K562 (cell line): ENCODE measurements around the gene ZNF23. TPM values are rescaled to one million over a fixed set of nuclear protein-coding genes. Genes with fewer than 3 reads are reported as not detected.

ENCODE experiments used
- ATAC-seq: fragments of 200-7000 bp; cut with Tn5 transposase; 3 replicates; pipeline ENCODE4 v1.9.1; 2020; ENCODE audit warnings: moderate library complexity
- BruUV-seq: library from RNA; stranded (reverse); fragments of 400-500 nt; replicated peaks from 2 replicates; lab custom pipeline; 2021; lab: Mats Ljungman, UMichigan
- CTCF ChIA-PET: fragments of 300-600 bp; formaldehyde crosslinking; extraction: SDS; loops from one replicate; lab custom pipeline; 2021; ENCODE audit warnings: low intra/inter-chr PET ratio; lab: Yijun Ruan, JAX
- POLR2A ChIA-PET: fragments of 300-600, 350-650 bp; sonication (Branson Sonifier 250); formaldehyde crosslinking; extraction: SDS; loops from one replicate; lab custom pipeline; 2021; ENCODE audit warnings: antibody characterized with exemption, inconsistent platforms; lab: Yijun Ruan, JAX
- DNase-seq, 4 experiments: peaks; one replicate each; pipeline versions ENCODE4 v3.0.0 to v3.0.0-alpha.2; 2011 to 2018; ENCODE audit warnings: low spot score in 3 of 4, mixed read lengths in 3 of 4; ENCODE audit errors: extremely low read depth in 1 of 4
- FAIRE-seq: peaks from 2 replicates; lab custom pipeline; 2011; peaks lifted over from hg19 to GRCh38; lab: Jason Lieb, UNC
- H2AFZ ChIP-seq: 2 replicates; pipeline ENCODE4 v1.6.0; 2011; ENCODE audit warnings: low read depth, low read length, control low read depth, inconsistent platforms
- H3K27ac ChIP-seq: fragments of 200-600 bp; 3 replicates; pipeline ENCODE4 v1.8.0; 2011; ENCODE audit warnings: low read depth, mild to moderate bottlenecking, control low read depth, inconsistent platforms, low read length, moderate library complexity, mixed read lengths; ENCODE audit errors: extremely low read depth
- H3K27me3 ChIP-seq, 2 experiments: fragments of 300-600 bp in 1 of 2; 2 replicates in 1 of 2; 3 replicates in 1 of 2; pipeline versions ENCODE4 v1.6.0 to v1.8.0; 2011; ENCODE audit warnings: inconsistent platforms in 2 of 2, low read length in 2 of 2, mild to moderate bottlenecking in 1 of 2, mixed read lengths in 1 of 2, moderate library complexity in 1 of 2; ENCODE audit not compliant: control insufficient read depth in 2 of 2, insufficient read depth in 2 of 2
- H3K36me3 ChIP-seq: fragments of 300-600 bp; 3 replicates; pipeline ENCODE4 v1.8.0; 2011; ENCODE audit warnings: mild to moderate bottlenecking, low read length, inconsistent platforms; ENCODE audit not compliant: control insufficient read depth, insufficient read depth
- H3K4me1 ChIP-seq, 2 experiments: fragments of 200-600 bp in 1 of 2; replicated peaks in 1 of 2; 2 replicates in 1 of 2; 3 replicates in 1 of 2; pipeline versions ENCODE4 v1.5.1 to v1.8.0; 2011; ENCODE audit warnings: inconsistent platforms in 2 of 2, low read length in 2 of 2, mild to moderate bottlenecking in 1 of 2, mixed read lengths in 1 of 2, moderate library complexity in 1 of 2; ENCODE audit not compliant: control insufficient read depth in 2 of 2, insufficient read depth in 2 of 2
- H3K4me2 ChIP-seq: 2 replicates; pipeline ENCODE4 v1.6.1; 2011; ENCODE audit warnings: low read length, control low read depth, inconsistent platforms, mixed read lengths; ENCODE audit not compliant: insufficient read depth
- H3K4me3 ChIP-seq: fragments of 200-600 bp; sonication (generic), shearing (Covaris generic); 2 replicates; pipeline ENCODE4 v1.5.1; 2016; ENCODE audit warnings: control low read depth, inconsistent platforms
- H3K79me2 ChIP-seq: fragments of 200-600 bp; 3 replicates; pipeline ENCODE4 v1.8.0; 2011; ENCODE audit warnings: low read length, inconsistent platforms; ENCODE audit not compliant: control insufficient read depth, insufficient read depth
- H3K9ac ChIP-seq, 2 experiments: 2 replicates each; pipeline versions ENCODE4 v1.6.0 to v1.6.1; 2011; ENCODE audit warnings: low read depth in 2 of 2, low read length in 2 of 2, control low read depth in 1 of 2, inconsistent platforms in 1 of 2, mild to moderate bottlenecking in 1 of 2, mixed read lengths in 1 of 2; ENCODE audit not compliant: insufficient read depth in 1 of 2
- H3K9me1 ChIP-seq: one replicate; pipeline ENCODE4 v1.6.0; 2011; ENCODE audit warnings: inconsistent platforms, mild to moderate bottlenecking, low read length, moderate library complexity; ENCODE audit not compliant: control insufficient read depth, insufficient read depth
- H3K9me3 ChIP-seq: replicated peaks from 2 replicates; pipeline ENCODE4 v1.5.1; 2011; ENCODE audit warnings: low read depth, low read length, inconsistent platforms; ENCODE audit not compliant: control insufficient read depth, insufficient read depth
- H4K20me1 ChIP-seq: replicated peaks from 2 replicates; pipeline ENCODE4 v1.6.1; 2011; ENCODE audit warnings: low read length, inconsistent platforms, mixed read lengths; ENCODE audit not compliant: control insufficient read depth, insufficient read depth
- BACH1 ChIP-seq: fragments of 200-800 bp; sonication (Bioruptor generic); IDR thresholded peaks from 2 replicates; pipeline ENCODE4 v1.6.1; 2016; ENCODE audit warnings: missing genetic modification characterization, missing compliant biosample characterization
- CTBP1 ChIP-seq: fragments of 450-650 bp; IDR thresholded peaks from 2 replicates; pipeline ENCODE4 v1.6.1; 2016; ENCODE audit warnings: borderline replicate concordance
- GTF2F1 ChIP-seq: IDR thresholded peaks from 2 replicates; pipeline ENCODE4 v1.6.1; 2011; ENCODE audit warnings: low read depth, low read length, improper control_type of control experiment
- JUND ChIP-seq, 2 experiments: IDR thresholded peaks; 2 replicates in 1 of 2; 3 replicates in 1 of 2; pipeline ENCODE4 v1.6.1; 2011; ENCODE audit warnings: borderline replicate concordance in 2 of 2, low read depth in 2 of 2, low read length in 2 of 2, improper control_type of control experiment in 1 of 2, missing biosample characterization in 1 of 2, missing genetic modification characterization in 1 of 2, missing genetic modification reagents in 1 of 2
- MYBL2 ChIP-seq, 2 experiments: fragments of 450-650 bp in 1 of 2; sonication (generic) in 1 of 2; formaldehyde crosslinking in 1 of 2; IDR thresholded peaks; 2 replicates each; pipeline versions ENCODE4 v1.6.1 to v1.8.1; 2017 to 2022; ENCODE audit warnings: borderline replicate concordance in 1 of 2, inconsistent platforms in 1 of 2, low read depth in 1 of 2, mild to moderate bottlenecking in 1 of 2, missing genetic modification reagents in 1 of 2, moderate library complexity in 1 of 2
- NR0B1 ChIP-seq: fragments of 450-650 bp; IDR thresholded peaks from one replicate; pipeline ENCODE4 v1.6.1; 2018; ENCODE audit warnings: mild to moderate bottlenecking, moderate library complexity; ENCODE audit not compliant: partially characterized antibody
- PHF20 ChIP-seq: fragments of 450-650 bp; IDR thresholded peaks from 2 replicates; pipeline ENCODE4 v1.6.1; 2018; ENCODE audit not compliant: partially characterized antibody
- SRF ChIP-seq, 2 experiments: fragments of 250-450, 450-650 bp in 1 of 2; sonication (Bioruptor Pico) in 1 of 2; sonication (generic) in 1 of 2; formaldehyde crosslinking; IDR thresholded peaks; 2 replicates each; pipeline versions ENCODE4 v1.5.0 to v1.5.1; 2020 to 2022; ENCODE audit warnings: mild to moderate bottlenecking in 1 of 2, missing genetic modification reagents in 1 of 2
- TCFL5 ChIP-seq: fragments of 250-450 bp; sonication (Bioruptor Pico); conservative IDR thresholded peaks from 2 replicates; pipeline ENCODE4 v1.6.1; 2021; ENCODE audit warnings: mild to moderate bottlenecking, moderate library complexity, matching md5 sums
- TRIM24 ChIP-seq, 2 experiments: fragments of 450-650 bp; IDR thresholded peaks; 2 replicates each; pipeline ENCODE4 v1.6.1; 2016
- XRCC4 ChIP-seq: IDR thresholded peaks from one replicate; pipeline ENCODE4 v1.6.1; 2011; ENCODE audit not compliant: insufficient read depth, insufficient read length; ENCODE audit errors: extremely low read depth
- ZNF512 ChIP-seq: IDR thresholded peaks from 2 replicates; pipeline ENCODE4 v1.6.1; 2016; ENCODE audit warnings: missing genetic modification characterization, missing compliant biosample characterization
- ZNF583 ChIP-seq: fragments of 250-450 bp; sonication (Bioruptor Pico); IDR thresholded peaks from 2 replicates; pipeline ENCODE4 v1.4.0; 2020
- ZNF695 ChIP-seq: fragments of 450-650 bp; formaldehyde crosslinking; IDR thresholded peaks from 2 replicates; pipeline ENCODE4 v1.4.0; 2020; ENCODE audit warnings: mild to moderate bottlenecking, moderate library complexity
- WGBS: fragments of 100-300 bp; shearing (Covaris generic); methylation state at CpG from one replicate; pipeline ENCODE4 v1.1.6; 2016; ENCODE audit warnings: low coverage, mixed read lengths; ENCODE audit not compliant: insufficient coverage; ENCODE audit errors: missing lambda C conversion rate; 5-methylcytosine and 5-hydroxymethylcytosine counted together
- in situ Hi-C: fragments of 300-500 bp; cut with MboI; formaldehyde crosslinking; loops from 4 replicates; pipeline ENCODE4 v1.15.0; 2018; ENCODE audit warnings: inconsistent platforms, mixed read lengths
- intact Hi-C: fragments of 100-400 bp; cut with micrococcal nuclease; formaldehyde crosslinking; loops from 2 replicates; pipeline ENCODE4 v1.14.2; 2022
- polyA plus RNA-seq, 8 experiments: library from polyadenylated mRNA; depleted of rRNA in 4 of 8; stranded (reverse) in 5 of 8; unstranded in 3 of 8; fragments of >200 nt; fragmentation: Nextera tagmentation in 2 of 8; fragmentation: Illumina TruSeq in 1 of 8; extraction: Ambion mirVana in 2 of 8; extraction: Trizol in 1 of 8; gene quantifications; 2 replicates each; pipeline versions ENCODE4 v1.2.1 to v1.2.3, GENCODE V29; 2011 to 2014; ENCODE audit warnings: inconsistent platforms in 1 of 8, missing spikeins in 1 of 8
- total RNA-seq, 7 experiments: library from RNA; depleted of rRNA in 6 of 7; stranded (reverse); fragments of >200 nt in 6 of 7; fragmentation: Illumina TruSeq in 2 of 7; extraction: Trizol in 2 of 7; gene quantifications; 2 replicates each; pipeline versions ENCODE4 v1.2.1 to v1.2.3, GENCODE V29; 2011 to 2021; ENCODE audit warnings: low replicate concordance in 1 of 7
- TF ChIP-seq, protein P1 (sequence below): IDR thresholded peaks from 2 replicates; pipeline ENCODE4 v1.6.1; 2011; ENCODE audit not compliant: insufficient read length; ENCODE audit errors: extremely low read depth

The ZNF23 gene
- total and polyA plus RNA-seq, 9 of the 15 experiments (the other 6 are each of a cell fraction or from before 2014, with no cell fraction given) = 4.7 to 13.4 (median 11.2) TPM

DNA sequence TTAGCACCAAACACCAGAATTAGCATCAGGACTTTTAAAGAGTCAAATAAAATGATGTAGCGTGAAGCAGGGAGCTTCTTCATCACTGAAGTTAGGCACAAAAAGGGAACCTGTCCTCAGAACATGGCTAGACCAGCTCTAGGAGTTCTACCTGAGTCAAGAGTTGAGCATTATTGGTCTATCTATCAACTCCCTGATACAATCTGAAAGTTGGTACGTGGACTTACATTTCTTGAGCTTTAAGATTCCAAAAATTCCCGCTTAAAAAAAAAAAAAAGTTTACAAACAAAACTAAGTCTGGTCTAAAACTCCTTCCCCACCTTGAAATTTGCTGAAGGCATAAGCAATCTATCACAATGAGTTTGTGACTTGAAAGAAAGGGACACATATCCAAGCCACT, 32.5 kb downstream of the ZNF23 start (continued):
- TF ChIP-seq, protein P1, sequence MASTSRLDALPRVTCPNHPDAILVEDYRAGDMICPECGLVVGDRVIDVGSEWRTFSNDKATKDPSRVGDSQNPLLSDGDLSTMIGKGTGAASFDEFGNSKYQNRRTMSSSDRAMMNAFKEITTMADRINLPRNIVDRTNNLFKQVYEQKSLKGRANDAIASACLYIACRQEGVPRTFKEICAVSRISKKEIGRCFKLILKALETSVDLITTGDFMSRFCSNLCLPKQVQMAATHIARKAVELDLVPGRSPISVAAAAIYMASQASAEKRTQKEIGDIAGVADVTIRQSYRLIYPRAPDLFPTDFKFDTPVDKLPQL = no peak

GRCh38 chr16:71428883-71429282, 33.2 kb downstream of the ZNF23 start:
- intact Hi-C loops (no loop called here), in situ Hi-C loops (loop anchor here (10.0 kb wide), 1 partner anchor 156 kb away; no protein-coding TSS in a partner anchor)
- ATAC-seq (no peak), FAIRE-seq (no peak), DNase-seq (no peak)
- no TSS peak for BruUV-seq
- ChIA-PET CTCF (no interaction called here), POLR2A (interaction anchor here (0.6 kb wide), 2 partner anchors 17 to 53 kb away, joined by 3 read pairs; no protein-coding TSS in a partner anchor)
- Histone ChIP-seq H3K27ac (no peak overlapping the region), H3K9ac (no peak overlapping the region), H4K20me1 (peaks cover 8% of the 10 kb centered on the region; the same call in 1 of the 2 replicates), H3K79me2 (no peaks in the 10 kb centered on the region), H3K9me3 (no peaks in the 10 kb centered on the region), H3K4me3 (no peak overlapping the region), H3K9me1 (peaks cover 3% of the 10 kb centered on the region), H3K4me1 (peaks cover 18 to 21% of the 10 kb centered on the region in 2 experiments; a peak in 4 of 5 replicates), H3K36me3 (no peaks in the 10 kb centered on the region), H2AFZ (no peak overlapping the region), H3K27me3 (peaks cover 15 to 64% of the 10 kb centered on the region in 2 experiments; a peak in 4 of 5 replicates), H3K4me2 (no peak overlapping the region)
- 5% methylated on average over 2 of the region's 2 CpGs for WGBS
- no peak for TF ChIP-seq PHF20
- no peak for TF ChIP-seq NR0B1
- no peak for TF ChIP-seq XRCC4
- no peak for TF ChIP-seq ZNF512
- peak; percentile 34; the same call in 1 of the 2 replicates for TF ChIP-seq CTBP1
- 0 out of 4 replicates have a peak, but pooled peaks of 1 of the 2 experiments have one; percentile 13 for TF ChIP-seq TRIM24 (IDR thresholded peaks at IDR 0.05)
- TF ChIP-seq JUND (IDR thresholded peaks at IDR 0.05; ENCODE audit: borderline replicate concordance, low read depth, low read length) = peak; percentile 59; the same call in 1 of the 2 replicates
- peak; percentile 63; the same call in 1 of the 3 replicates for TF ChIP-seq JUND (tag; IDR thresholded peaks at IDR 0.05; ENCODE audit: borderline replicate concordance, low read depth, low read length)
- no peak for TF ChIP-seq GTF2F1
- TF ChIP-seq ZNF695 = no peak
- TF ChIP-seq BACH1 (tag) = no peak
- no peak for TF ChIP-seq TCFL5 (CRISPR knock-in tag)
- TF ChIP-seq SRF (CRISPR knock-in tag; IDR thresholded peaks at IDR 0.05) = no peak
- no peak for TF ChIP-seq MYBL2 (IDR thresholded peaks at IDR 0.05; ENCODE audit: low read depth)
- no peak for TF ChIP-seq MYBL2 (CRISPR knock-in tag; IDR thresholded peaks at IDR 0.05; ENCODE audit: borderline replicate concordance)
- no peak for TF ChIP-seq ZNF583 (CRISPR knock-in tag)
